RPMI8226 (cell line): ENCODE data around the gene TPSG1.
"Not testable (repeated sequence)": the region's sequence is repeated elsewhere in the genome, so short reads cannot be mapped to it uniquely, and the experiment has no call there.

Experiments used
- DNase-seq: peaks from one replicate; pipeline ENCODE4 v3.0.0-alpha.2; 2015

The TPSG1 gene

DNA sequence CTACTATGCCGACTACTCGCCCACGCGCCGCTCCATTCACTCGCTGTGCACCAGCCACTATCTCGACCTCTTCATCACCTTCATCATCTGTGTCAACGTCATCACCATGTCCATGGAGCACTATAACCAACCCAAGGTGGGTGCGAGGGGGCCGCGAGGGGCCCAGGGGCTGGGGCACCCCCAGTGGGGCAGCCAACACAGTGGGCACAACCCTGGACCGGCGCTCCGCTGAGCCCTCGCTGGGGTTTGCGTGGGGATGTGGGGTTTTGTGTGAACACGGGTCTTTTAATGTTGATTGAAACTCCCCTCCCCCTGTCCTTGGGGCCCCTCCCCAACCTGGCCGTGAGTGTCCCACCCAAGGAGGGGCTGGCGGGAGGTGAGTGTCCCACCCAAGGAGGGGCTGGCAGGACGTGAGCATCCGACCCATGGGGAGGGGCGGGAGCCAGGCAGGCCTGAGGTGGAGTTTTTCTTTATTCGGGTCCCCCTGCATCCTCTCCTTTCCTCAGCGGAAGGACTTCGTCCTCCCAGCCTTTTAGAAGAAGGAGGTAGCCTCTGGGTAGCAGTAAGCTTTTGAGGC, 11.2 kb downstream of the TPSG1 start:
- no peak for DNase-seq

DNA sequence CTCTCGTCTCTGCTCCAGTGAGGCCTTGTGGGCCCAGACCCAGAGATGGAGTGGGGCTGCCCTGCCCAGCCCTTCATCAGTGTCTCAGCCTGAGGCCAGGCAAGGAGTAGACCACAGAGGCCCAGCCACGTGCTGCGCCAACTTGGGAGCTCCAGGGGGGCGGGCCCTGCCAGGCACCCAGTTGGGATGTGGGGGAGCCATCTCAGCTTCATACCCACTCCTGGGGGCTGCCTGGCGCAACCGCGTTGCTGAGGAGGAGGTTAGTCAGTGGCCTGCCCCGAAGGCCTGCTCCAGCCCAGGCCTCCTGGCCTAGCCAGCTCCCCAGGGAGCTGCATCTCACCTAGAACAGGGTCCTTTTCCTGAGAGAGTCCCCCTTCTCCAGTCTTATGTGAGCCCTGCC, 11.8 kb downstream of the TPSG1 start:
- DNase-seq = no peak

GRCh38 chr16:1212616-1213194, 12.4 kb downstream of the TPSG1 start:
- DNase-seq = no peak

- no peak for DNase-seq
Observed at GRCh38 chr16:1211451-1212268, 13.4 kb downstream of the TPSG1 start.

DNA sequence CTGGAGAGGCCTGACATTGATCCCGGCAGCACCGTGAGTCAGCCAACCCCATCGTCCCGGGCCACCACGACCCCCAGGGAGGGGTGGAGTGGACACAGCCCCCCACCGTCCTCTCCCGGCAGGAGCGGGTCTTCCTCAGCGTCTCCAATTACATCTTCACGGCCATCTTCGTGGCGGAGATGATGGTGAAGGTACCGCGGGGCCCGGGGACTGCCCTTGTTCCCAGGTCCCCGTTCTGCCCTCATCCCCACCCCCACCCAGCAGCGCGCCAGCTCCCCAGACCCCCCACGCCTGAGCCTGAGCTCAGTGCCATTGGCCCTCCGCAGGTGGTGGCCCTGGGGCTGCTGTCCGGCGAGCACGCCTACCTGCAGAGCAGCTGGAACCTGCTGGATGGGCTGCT, 14.6 kb downstream of the TPSG1 start:
- DNase-seq = no peak

DNA sequence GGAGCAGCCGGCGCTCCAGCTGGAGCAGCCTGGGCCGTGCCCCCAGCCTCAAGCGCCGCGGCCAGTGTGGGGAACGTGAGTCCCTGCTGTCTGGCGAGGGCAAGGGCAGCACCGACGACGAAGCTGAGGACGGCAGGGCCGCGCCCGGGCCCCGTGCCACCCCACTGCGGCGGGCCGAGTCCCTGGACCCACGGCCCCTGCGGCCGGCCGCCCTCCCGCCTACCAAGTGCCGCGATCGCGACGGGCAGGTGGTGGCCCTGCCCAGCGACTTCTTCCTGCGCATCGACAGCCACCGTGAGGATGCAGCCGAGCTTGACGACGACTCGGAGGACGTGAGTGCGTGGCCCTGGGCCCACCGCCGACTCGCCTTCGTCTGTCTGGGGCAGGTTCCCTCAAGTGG, 16.0 kb downstream of the TPSG1 start:
- no peak for DNase-seq

DNA sequence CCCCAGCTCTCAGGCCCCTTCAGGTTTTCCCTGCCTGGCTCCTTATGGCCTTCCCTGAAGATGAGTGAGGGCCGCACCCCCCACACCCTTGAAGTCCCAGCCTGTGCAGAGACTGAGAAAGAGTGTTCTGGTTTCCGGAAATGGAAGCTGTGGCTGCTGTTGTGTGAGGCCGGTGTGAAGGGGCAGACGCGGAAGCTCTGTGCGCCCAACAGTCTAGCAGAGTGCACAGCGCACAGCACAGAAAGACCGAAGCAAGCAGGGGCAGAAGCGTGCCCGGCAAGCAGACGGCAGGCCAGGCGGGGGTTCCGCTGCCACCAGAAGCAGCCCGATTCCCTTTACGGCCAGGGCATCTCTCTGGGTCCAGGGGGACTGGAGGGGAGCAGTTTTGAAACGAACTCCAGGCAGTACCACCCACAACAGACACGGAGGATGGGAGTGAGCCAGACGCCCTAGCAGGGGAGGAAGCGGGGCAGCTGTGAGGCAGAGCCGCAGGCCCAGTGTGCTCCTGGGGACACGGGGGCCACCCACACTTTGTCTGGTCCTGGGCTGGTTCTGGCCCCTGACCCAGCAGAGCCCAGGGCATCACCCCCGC, 16.7 kb downstream of the TPSG1 start:
- peak; percentile 65 for DNase-seq

GRCh38 chr16:1206786-1207185, 18.3 kb downstream of the TPSG1 start:
- DNase-seq = no peak

- no peak for DNase-seq
Observed at GRCh38 chr16:1206326-1206725, 18.7 kb downstream of the TPSG1 start.

DNA sequence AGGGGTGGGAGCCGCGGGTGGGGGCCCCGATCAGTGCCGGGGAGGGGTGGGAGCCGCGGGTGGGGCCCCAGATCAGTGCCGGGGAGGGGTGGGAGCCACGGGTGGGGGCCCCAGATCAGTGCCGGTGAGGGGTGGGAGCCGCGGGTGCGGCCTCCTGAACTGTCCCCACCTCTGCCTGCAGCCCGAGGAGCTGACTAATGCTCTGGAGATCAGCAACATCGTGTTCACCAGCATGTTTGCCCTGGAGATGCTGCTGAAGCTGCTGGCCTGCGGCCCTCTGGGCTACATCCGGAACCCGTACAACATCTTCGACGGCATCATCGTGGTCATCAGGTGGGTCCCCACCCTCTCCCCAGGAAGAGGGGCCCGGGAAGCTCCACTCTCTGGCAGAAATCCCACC, 20.1 kb downstream of the TPSG1 start:
- no peak for DNase-seq

GRCh38 chr16:1202274-1202673, 22.8 kb downstream of the TPSG1 start:
- no peak for DNase-seq

GRCh38 chr16:1201444-1201843, 23.6 kb downstream of the TPSG1 start:
- DNase-seq = no peak

- no peak for DNase-seq
Observed at GRCh38 chr16:1200014-1200627, 24.9 kb downstream of the TPSG1 start.

- no peak for DNase-seq
Observed at GRCh38 chr16:1199347-1200013, 25.6 kb downstream of the TPSG1 start.

- DNase-seq = not testable (repeated sequence)
Observed at GRCh38 chr16:1198671-1199346, 26.3 kb downstream of the TPSG1 start.

- DNase-seq = no peak
Observed at GRCh38 chr16:1198194-1198593, 26.9 kb downstream of the TPSG1 start.

DNA sequence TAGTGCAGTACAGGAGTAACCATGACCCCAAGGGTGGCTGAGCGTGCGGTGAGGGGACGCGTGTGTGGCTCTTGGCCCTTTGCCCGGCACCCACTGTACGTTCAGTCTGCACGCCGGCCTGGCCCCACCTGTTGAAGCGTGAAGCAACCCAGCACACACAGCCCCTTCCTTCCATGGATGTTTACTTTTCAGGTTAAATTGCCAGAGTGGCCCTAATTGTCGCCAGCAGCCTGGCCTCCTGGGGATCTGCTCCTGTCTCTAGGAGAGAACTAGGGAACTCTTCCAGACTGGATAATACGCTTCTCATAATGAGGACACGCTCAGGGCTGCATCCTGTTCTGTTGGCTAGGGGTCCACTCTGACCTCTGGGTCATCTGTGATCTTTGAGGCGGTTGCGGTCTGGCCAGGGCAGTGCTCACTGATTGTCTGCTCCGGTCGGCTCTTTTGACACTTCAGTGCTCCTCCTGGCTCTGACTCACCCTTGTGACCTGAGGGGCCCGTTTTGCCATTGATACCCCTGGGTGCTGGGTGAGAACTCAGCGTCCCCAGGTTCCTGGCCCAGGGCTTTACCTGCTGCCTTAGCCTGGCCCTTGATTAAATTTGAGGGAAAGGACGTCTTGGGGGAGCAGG, 27.7 kb downstream of the TPSG1 start:
- DNase-seq = no peak

DNA sequence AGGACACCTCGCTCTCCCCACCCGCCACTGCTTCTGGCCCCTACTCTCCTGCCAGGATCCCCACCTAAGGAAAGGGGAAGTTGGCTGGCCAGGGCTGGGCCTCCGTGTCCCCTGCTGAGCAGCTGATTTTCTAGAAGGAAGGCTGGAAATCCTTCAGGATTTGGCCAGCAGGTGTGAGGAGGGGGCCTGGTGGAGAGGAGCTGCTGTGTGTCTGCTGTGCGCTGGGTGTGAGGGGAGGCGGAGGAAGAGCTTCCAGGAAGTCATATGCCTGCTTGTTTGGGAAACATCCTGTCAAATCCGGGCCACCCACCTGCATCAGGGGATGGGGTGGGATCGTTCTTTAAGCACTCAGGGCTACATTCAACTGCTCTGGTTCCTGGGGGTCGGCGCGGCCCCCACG, 28.6 kb downstream of the TPSG1 start:
- no peak for DNase-seq

GRCh38 chr16:1195393-1195666, 29.7 kb downstream of the TPSG1 start:
- no peak for DNase-seq

DNA sequence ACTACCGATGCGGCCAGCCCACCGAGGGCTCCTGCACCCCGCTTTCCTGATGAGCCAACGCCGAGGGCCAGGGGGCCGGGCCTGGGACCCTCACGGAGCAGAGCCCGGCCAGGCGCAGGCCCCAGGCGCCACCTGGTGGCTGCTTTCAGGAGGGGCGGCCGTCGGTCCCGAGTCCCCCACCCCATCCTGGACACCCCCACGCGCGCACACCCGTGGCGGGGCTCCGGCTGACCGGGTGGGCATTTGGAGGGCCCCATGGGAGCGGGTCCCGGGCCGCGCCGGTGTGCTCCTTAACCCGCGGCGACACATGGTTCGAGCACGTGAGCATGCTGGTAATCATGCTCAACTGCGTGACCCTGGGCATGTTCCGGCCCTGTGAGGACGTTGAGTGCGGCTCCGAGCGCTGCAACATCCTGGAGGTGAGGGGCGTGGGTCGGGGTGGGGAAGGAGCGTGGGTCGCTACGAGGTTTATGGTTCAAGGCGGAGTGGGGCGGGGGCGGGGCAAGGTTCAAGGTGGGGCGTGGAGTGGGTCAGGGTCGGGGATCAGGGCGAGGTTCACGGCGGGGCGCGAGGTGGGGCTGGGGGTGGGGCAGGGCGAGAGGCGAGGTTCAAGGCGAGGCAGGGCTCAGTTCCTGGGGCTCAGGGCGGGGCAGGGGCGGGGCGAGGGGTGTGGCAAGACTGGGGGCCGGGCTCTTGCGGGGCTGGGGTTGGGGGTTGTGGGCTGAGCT, 30.2 kb downstream of the TPSG1 start:
- no peak for DNase-seq

DNA sequence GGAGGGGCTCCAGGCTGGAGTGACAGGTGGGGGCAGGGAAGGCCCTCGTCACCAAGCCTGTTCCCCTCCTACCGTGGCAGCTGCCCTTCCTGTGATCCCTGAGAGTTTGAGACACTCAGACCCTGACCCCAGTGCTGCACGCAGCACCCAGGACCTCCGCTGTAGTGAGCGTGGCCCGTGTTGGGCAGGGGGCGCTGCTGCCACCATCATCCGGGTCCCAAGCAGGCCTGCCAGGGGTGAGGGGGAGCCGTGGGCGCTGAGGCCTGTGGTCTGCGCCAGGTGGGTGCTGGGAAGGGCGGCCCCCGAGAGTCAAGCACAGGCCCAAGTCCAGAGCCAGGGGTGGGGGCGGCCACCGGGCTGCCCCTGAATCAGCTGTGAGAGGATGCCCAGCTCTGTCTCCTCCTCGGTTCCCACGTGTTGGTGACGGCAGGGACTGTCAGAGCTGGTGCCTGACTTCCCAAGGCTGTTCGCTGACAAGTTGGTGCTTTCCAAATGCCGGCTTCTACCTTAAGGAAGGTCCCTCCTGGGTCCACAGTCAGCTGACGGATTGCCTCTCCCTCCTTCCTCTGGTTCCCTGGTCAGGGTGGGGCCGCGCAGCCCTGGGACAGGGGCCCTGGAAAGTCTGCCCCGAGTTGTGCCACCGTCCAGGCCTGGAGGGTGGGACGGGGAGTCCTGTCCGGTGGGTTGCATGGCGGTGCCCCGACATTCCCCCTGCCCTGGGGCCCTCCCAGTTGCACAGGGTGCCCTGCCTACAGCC, 31.1 kb downstream of the TPSG1 start:
- DNase-seq = no peak
